Nephron (organoid): ENCODE measurements around the gene SMAD3.

Source experiments
- H3K27ac Mint-ChIP-seq, 3 experiments: 2 replicates each; pipeline ENCODE4 v1.8.0; 2020; ENCODE audit warnings: mixed read lengths in 3 of 3, mild to moderate bottlenecking in 2 of 3, moderate library complexity in 1 of 3
- H3K27me3 Mint-ChIP-seq: 2 replicates; pipeline ENCODE4 v1.8.0; 2021; ENCODE audit warnings: low read depth, mild to moderate bottlenecking, moderate library complexity, mixed read lengths
- H3K36me3 Mint-ChIP-seq: 2 replicates; pipeline ENCODE4 v1.8.0; 2020; ENCODE audit warnings: low read depth, mixed read lengths
- H3K4me1 Mint-ChIP-seq: 2 replicates; pipeline ENCODE4 v1.8.0; 2020; ENCODE audit warnings: mixed read lengths
- H3K4me3 Mint-ChIP-seq, 3 experiments: 2 replicates each; pipeline ENCODE4 v1.8.0; 2020; ENCODE audit warnings: mild to moderate bottlenecking in 3 of 3, mixed read lengths in 3 of 3, moderate library complexity in 2 of 3
- H3K9me3 Mint-ChIP-seq: 2 replicates; pipeline ENCODE4 v1.8.0; 2020; ENCODE audit warnings: mixed read lengths
- TF ChIP-seq, protein P1 (sequence below), 3 experiments: fragments of 200-600 bp; sonication (generic); IDR thresholded peaks; one replicate each; pipeline ENCODE4 v1.5.0; 2021; ENCODE audit warnings: antibody characterized with exemption in 3 of 3; ENCODE audit not compliant: unreplicated experiment in 3 of 3

The SMAD3 gene

DNA sequence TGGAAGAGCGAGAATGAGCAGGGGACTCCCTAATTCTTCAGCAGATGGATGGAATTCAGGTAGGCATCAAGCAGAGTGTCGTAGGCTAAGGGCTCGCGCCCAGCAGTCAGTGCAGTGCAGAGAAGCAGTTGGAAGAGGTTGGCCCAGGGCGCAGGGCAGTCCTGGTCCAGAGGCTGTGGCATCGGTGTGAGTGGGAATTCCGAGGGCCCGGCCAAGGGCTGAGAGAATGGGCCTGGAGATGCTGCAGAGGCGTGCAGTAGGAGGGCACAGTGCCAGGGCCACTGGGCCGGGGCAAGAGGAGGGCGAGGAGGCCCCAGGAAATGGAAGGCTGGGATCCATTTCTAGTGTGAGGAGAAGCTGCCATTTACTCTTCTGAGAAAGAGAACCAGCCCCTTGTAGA is 114.6 kb downstream of the SMAD3 start:
- no peak overlapping the region for H3K4me3 Mint-ChIP-seq
- peaks cover 58% of the 10 kb centered on the region for H3K36me3 Mint-ChIP-seq
- H3K27me3 Mint-ChIP-seq: no peaks in the 10 kb centered on the region
- no peak overlapping the region for H3K27ac Mint-ChIP-seq
- no peaks in the 10 kb centered on the region for H3K9me3 Mint-ChIP-seq
- TF ChIP-seq, protein P1, sequence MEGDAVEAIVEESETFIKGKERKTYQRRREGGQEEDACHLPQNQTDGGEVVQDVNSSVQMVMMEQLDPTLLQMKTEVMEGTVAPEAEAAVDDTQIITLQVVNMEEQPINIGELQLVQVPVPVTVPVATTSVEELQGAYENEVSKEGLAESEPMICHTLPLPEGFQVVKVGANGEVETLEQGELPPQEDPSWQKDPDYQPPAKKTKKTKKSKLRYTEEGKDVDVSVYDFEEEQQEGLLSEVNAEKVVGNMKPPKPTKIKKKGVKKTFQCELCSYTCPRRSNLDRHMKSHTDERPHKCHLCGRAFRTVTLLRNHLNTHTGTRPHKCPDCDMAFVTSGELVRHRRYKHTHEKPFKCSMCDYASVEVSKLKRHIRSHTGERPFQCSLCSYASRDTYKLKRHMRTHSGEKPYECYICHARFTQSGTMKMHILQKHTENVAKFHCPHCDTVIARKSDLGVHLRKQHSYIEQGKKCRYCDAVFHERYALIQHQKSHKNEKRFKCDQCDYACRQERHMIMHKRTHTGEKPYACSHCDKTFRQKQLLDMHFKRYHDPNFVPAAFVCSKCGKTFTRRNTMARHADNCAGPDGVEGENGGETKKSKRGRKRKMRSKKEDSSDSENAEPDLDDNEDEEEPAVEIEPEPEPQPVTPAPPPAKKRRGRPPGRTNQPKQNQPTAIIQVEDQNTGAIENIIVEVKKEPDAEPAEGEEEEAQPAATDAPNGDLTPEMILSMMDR (IDR thresholded peaks at IDR 0.05; ENCODE audit: unreplicated experiment in 3 of 3): no peak
- H3K4me1 Mint-ChIP-seq: peaks cover 47% of the 10 kb centered on the region

DNA sequence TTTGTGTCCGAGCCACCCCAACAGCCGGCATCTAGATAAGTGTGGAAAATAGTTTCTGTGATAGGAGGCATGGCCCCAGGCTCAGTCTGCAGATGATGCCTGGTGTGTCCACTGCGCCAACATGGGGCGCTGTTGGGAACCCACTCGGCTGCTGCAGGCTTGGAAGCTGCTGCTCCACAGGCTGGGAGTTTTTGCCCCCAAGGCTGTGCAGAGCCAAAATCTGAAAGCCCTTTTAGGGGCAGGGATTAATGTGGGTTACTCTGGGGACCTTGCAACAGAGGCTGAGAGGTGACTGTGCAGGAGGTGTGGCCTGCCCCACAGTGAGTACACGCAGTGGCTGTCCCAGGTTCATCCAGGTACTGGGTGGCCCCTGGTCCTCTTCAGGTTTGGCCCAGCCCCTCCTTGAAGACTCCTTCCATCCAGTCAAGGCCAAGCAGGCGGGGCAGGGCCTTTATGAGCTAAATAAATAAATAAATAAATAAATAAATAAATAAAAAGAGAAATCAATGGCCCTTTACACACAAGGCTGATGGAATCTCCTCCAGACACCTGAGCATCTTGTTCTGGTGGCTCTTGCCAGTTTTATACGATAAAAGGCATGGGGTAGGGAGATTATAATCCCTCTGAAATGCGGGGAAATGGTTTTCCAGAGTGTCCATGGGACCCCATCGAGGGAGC is 115.3 kb downstream of the SMAD3 start:
- TF ChIP-seq, protein P1 (IDR thresholded peaks at IDR 0.05; ENCODE audit: unreplicated experiment in 3 of 3): no peak
- Mint-ChIP-seq H3K4me3 (no peak overlapping the region), H3K36me3 (peaks cover 58% of the 10 kb centered on the region), H3K27me3 (no peaks in the 10 kb centered on the region), H3K4me1 (peaks cover 47% of the 10 kb centered on the region), H3K9me3 (no peaks in the 10 kb centered on the region), H3K27ac (no peak overlapping the region)

DNA sequence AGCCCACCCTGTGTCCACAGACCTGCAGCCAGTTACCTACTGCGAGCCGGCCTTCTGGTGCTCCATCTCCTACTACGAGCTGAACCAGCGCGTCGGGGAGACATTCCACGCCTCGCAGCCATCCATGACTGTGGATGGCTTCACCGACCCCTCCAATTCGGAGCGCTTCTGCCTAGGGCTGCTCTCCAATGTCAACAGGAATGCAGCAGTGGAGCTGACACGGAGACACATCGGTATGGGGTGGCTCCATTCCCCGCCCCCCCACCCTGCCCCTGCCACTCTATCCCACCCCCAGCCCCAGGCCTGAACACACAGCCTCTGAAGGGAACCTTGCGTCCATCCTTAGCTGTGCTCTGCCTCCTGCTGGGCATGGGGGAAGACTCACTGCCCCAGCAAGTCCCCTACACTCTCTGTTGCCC is 115.8 kb downstream of the SMAD3 start:
- Mint-ChIP-seq H3K4me3 (no peak overlapping the region), H3K27me3 (no peaks in the 10 kb centered on the region), H3K36me3 (peaks cover 59% of the 10 kb centered on the region), H3K4me1 (peaks cover 47% of the 10 kb centered on the region), H3K9me3 (no peaks in the 10 kb centered on the region), H3K27ac (no peak overlapping the region)
- TF ChIP-seq, protein P1 (IDR thresholded peaks at IDR 0.05; ENCODE audit: unreplicated experiment in 3 of 3): no peak

DNA sequence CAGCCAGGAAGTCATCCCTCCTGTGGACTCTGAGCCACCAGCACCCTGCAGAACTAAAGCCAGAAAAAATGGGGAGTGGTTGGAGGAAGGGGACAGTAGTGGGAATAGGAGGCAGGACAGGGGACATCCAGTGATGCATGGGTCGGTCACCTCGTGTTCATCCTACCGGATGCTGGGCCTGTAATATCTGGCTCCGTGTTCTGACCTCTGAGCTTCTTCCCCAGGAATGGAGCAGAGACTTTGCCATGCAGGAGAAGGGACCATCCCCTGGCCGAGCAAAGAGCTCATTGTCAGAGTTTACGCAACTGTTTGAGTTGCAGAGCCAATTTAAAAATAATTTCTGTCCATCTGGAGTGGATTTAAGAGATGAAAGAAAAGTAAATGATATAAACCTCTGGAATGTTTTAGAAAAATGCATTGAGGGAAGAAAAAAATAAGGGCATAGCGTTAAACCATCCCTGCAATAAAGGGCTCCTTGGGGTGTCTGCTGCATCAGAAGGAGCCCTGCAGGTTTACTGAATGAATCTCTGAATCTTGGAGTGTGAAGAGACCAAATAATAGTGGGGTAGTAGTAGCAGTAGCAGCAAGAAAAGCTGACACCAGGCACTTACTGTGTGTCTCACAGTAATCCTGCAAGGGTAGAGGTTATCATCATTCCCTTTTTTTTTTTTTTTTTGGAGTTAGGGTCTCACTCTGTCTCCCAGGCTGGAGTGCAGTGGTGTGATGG is 118.2 kb downstream of the SMAD3 start:
- Mint-ChIP-seq H3K27me3 (no peaks in the 10 kb centered on the region), H3K36me3 (peaks cover 67% of the 10 kb centered on the region), H3K27ac (peak overlapping the region; percentile 46 to 70 (median 64)), H3K9me3 (no peaks in the 10 kb centered on the region), H3K4me3 (no peak overlapping the region), H3K4me1 (peaks cover 36% of the 10 kb centered on the region)
- TF ChIP-seq, protein P1 (IDR thresholded peaks at IDR 0.05; ENCODE audit: unreplicated experiment in 3 of 3): no peak

DNA sequence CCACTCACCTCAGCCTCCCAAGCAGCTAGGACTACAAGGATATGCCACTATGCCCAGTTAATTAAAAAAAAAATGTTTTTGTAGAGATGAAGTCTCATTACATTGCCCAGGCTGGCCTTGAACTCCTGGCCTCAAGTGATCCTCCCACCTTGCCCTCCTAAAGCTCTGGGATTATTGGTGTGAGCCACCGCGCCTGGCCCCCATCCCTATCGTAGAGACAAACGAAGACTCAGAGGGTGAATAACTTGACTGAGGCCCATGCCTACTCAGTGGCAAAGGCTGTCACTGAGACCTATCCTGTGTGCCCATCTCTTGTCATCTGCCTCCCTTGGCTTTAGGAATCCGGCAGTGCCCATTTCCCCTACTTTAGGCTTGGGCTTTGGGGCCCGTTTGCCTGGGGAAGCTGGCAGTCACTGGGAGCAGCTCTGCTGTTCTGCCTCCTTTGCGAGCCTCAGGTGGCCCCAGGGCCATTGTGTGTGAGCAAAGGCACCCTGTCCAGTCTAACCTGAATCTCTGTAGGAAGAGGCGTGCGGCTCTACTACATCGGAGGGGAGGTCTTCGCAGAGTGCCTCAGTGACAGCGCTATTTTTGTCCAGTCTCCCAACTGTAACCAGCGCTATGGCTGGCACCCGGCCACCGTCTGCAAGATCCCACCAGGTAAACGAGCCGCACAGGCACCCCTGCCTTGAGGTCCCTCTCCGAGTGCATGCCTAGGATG is 119.0 kb downstream of the SMAD3 start:
- no peak overlapping the region for H3K27ac Mint-ChIP-seq
- TF ChIP-seq, protein P1 (IDR thresholded peaks at IDR 0.05; ENCODE audit: unreplicated experiment in 3 of 3): no peak
- no peak overlapping the region for H3K4me3 Mint-ChIP-seq
- no peaks in the 10 kb centered on the region for H3K9me3 Mint-ChIP-seq
- peaks cover 67% of the 10 kb centered on the region for H3K36me3 Mint-ChIP-seq
- no peaks in the 10 kb centered on the region for H3K27me3 Mint-ChIP-seq
- H3K4me1 Mint-ChIP-seq: peaks cover 37% of the 10 kb centered on the region
